ENCODE results near the gene RPE65.

- no peak for TF ChIP-seq BRCA1 (IDR thresholded peaks at IDR 0.05; ENCODE audit: low read depth, low read length)
- TF ChIP-seq TBP (IDR thresholded peaks at IDR 0.05; ENCODE audit: low read depth, low read length), result no peak
These were observed 35.8 kb upstream of the RPE65 start for GRCh38 chr1:68485431-68486022.

Measured in H1 (cell line).